GM21390 (cell line): ENCODE measurements around the gene HLA-E.

Experiments used
- ATAC-seq: cut with Tn5 transposase; IDR thresholded peaks from one replicate; pipeline ENCODE4 v1.9.1; 2021; ENCODE audit not compliant: unreplicated experiment

Gene HLA-E

GRCh38 chr6:30541515-30542403, 52.5 kb downstream of the HLA-E start:
- no peak for ATAC-seq

DNA sequence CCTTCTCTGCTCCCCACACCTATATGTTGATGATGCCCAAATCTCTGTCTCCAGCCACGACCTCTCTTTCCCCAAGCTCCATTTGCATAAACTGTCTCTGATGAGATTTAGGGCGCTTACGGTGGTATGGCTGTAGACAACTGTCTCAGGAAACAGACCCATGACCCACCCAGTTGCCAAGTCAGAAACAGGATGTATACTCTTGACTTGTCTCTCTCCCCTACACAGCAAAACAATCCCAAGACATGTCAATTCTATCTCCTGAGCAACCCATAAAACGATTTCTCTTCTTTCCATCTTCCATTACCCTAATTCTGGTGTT, 53.1 kb downstream of the HLA-E start:
- ATAC-seq: no peak

DNA sequence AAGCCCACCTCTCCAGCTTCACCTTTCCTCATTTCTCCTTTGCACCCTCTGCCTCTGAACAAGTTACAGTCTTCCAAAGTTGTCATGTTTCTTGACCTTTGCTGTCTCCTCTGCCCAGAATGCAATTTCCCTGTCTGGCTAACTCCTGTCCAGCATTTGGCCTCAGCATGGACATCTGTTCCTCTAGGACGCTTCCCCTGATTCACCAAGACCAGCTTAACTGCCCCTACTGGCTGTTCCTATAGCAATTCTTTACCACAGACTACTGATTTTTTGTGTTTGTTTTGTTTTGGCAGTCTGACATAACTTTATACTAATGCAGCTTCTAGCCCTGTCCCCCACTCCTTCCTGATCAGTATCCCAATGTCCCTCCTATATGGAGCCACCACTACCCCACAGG, 53.6 kb downstream of the HLA-E start:
- no peak for ATAC-seq
